Right lobe of liver (tissue), 4 donors: ENCODE results near the gene UNC5C.

ENCODE experiments used
- POLR2A ChIP-seq: fragments of 450-650 bp; IDR thresholded peaks from one replicate; pipeline ENCODE4 v1.6.1; 2017; ENCODE audit warnings: antibody characterized with exemption, mild to moderate bottlenecking
- TF ChIP-seq, protein P1 (sequence below), 4 donors: fragments of 200-600 bp in 3 of 4; fragments of 450-650 bp in 1 of 4; IDR thresholded peaks; one replicate each; pipeline versions ENCODE4 v1.5.1 to v1.8.0; 2016 to 2022; ENCODE audit warnings: antibody characterized with exemption in 4 of 4, mild to moderate bottlenecking in 2 of 4
- donor health status: DM: no; HTN: no; CAD: no.
- donor health status: DM: no; HTN: no; CAD: no.
- donor health status: DM: no; HTN: yes; CAD: no.

DNA sequence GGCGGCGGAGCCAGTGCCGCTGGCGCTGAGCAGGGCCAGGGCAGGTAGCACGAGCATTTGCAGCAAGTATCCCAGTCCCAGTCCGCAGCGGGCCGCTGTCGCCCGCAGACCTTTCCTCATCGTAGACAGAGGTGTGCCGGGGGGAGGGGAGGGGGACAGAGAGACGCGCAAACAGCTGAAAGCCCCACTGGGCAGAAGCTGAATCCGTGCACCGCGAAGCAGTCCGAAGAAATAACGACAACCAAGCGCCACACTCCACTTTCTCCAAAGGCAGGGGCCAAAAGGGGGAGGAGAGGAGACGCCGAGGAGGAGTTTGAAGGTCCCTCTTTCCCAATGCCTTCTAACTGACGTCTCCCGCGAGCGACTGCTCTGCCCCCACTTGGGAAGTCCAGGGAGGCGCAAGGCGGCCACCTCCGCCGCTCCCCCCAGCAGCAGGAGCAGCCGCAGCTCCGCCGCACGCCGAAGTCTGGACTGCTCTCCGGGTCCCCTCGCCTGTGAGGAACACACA, at the start of gene UNC5C:
- TF ChIP-seq, protein P1, sequence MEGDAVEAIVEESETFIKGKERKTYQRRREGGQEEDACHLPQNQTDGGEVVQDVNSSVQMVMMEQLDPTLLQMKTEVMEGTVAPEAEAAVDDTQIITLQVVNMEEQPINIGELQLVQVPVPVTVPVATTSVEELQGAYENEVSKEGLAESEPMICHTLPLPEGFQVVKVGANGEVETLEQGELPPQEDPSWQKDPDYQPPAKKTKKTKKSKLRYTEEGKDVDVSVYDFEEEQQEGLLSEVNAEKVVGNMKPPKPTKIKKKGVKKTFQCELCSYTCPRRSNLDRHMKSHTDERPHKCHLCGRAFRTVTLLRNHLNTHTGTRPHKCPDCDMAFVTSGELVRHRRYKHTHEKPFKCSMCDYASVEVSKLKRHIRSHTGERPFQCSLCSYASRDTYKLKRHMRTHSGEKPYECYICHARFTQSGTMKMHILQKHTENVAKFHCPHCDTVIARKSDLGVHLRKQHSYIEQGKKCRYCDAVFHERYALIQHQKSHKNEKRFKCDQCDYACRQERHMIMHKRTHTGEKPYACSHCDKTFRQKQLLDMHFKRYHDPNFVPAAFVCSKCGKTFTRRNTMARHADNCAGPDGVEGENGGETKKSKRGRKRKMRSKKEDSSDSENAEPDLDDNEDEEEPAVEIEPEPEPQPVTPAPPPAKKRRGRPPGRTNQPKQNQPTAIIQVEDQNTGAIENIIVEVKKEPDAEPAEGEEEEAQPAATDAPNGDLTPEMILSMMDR (IDR thresholded peaks at IDR 0.05) = no peak
- TF ChIP-seq POLR2A = peak; percentile 26
